DND-41 (cell line): Measurements from ENCODE around the gene IGFBP1.

Experiments used
- ATAC-seq: fragments of 200-7000 bp; cut with Tn5 transposase; 3 replicates; pipeline ENCODE4 v1.9.1; 2021; ENCODE audit warnings: low read depth; ENCODE audit not compliant: insufficient read depth
- DNase-seq: peaks from one replicate; pipeline ENCODE4 v3.0.0-alpha.2; 2020
- H2AFZ ChIP-seq: 2 replicates; pipeline ENCODE4 v1.6.0; 2012; ENCODE audit warnings: low read depth, low read length
- H3K27ac ChIP-seq: 2 replicates; pipeline ENCODE4 v1.5.1; 2012; ENCODE audit warnings: low read length, inconsistent platforms
- H3K27me3 ChIP-seq: fragments of 200-600 bp; sonication (generic); 2 replicates; pipeline ENCODE4 v1.6.0; 2012; ENCODE audit warnings: low read length, mild to moderate bottlenecking, inconsistent platforms; ENCODE audit not compliant: insufficient read depth, poor library complexity
- H3K36me3 ChIP-seq: 2 replicates; pipeline ENCODE4 v1.5.1; 2012; ENCODE audit warnings: low read length, inconsistent platforms; ENCODE audit not compliant: insufficient read depth
- H3K4me1 ChIP-seq: 2 replicates; pipeline ENCODE4 v1.5.1; 2012; ENCODE audit warnings: mild to moderate bottlenecking, low read length; ENCODE audit not compliant: insufficient read depth
- H3K4me2 ChIP-seq: 2 replicates; pipeline ENCODE4 v1.6.0; 2012; ENCODE audit warnings: mild to moderate bottlenecking, moderate library complexity, low read length, inconsistent platforms; ENCODE audit not compliant: insufficient read depth
- H3K4me3 ChIP-seq, 2 experiments: fragments of 200-600 bp in 1 of 2; shearing (Covaris generic) in 1 of 2; 2 replicates each; pipeline ENCODE4 v1.5.1; 2012 to 2016; ENCODE audit warnings: inconsistent platforms in 2 of 2, low read length in 2 of 2, mild to moderate bottlenecking in 2 of 2, low read depth in 1 of 2, moderate library complexity in 1 of 2
- H3K79me2 ChIP-seq: 2 replicates; pipeline ENCODE4 v1.6.0; 2012; ENCODE audit warnings: low read length, inconsistent platforms; ENCODE audit not compliant: insufficient read depth
- H3K9ac ChIP-seq: 2 replicates; pipeline ENCODE4 v1.6.0; 2012; ENCODE audit warnings: low read depth, mild to moderate bottlenecking, inconsistent platforms, low read length, moderate library complexity
- H3K9me3 ChIP-seq: 2 replicates; pipeline ENCODE4 v1.5.1; 2012; ENCODE audit warnings: low read length, moderate library complexity, mild to moderate bottlenecking, inconsistent platforms; ENCODE audit not compliant: insufficient read depth, severe bottlenecking
- H4K20me1 ChIP-seq: 2 replicates; pipeline ENCODE4 v1.6.0; 2012; ENCODE audit warnings: low read length; ENCODE audit not compliant: insufficient read depth
- EZH2 ChIP-seq: IDR thresholded peaks from 3 replicates; pipeline ENCODE4 v1.6.1; 2012; ENCODE audit warnings: borderline replicate concordance, low read depth, mild to moderate bottlenecking, moderate library complexity, low read length, inconsistent platforms; ENCODE audit not compliant: severe bottlenecking
- TF ChIP-seq, protein P1 (sequence below): IDR thresholded peaks from 2 replicates; pipeline ENCODE4 v1.5.1; 2012; ENCODE audit warnings: borderline replicate concordance, low read length, moderate library complexity, mild to moderate bottlenecking; ENCODE audit not compliant: poor library complexity, severe bottlenecking; ENCODE audit errors: extremely low read depth

IGFBP1 gene

DNA sequence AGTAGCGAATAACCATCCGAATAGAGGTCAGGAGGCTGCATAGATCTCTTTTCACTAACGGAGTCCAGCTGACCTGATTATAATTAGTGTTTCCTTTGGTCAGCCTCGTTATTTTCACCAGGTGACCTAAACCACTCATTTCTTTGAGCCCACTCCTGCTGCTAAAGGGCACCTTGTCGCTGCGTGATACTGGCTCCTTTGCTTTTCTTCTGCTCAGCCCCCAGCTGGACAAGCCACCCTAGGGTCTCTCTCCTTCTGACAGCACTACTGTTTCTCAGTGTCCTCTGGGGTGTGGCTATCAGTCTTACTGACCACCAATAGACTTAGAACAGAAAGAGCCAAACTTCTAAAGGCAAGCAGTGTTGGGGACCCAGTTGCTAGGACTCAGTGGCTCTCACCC lies 35.5 kb downstream of the IGFBP1 start:
- Histone ChIP-seq H3K4me2 (no peak overlapping the region), H3K9ac (no peak overlapping the region), H3K79me2 (no peaks in the 10 kb centered on the region), H2AFZ (no peak overlapping the region), H3K36me3 (no peaks in the 10 kb centered on the region), H3K9me3 (no peaks in the 10 kb centered on the region), H3K4me3 (no peak overlapping the region), H3K27me3 (no peaks in the 10 kb centered on the region), H3K27ac (no peak overlapping the region), H4K20me1 (no peaks in the 10 kb centered on the region), H3K4me1 (no peaks in the 10 kb centered on the region)
- TF ChIP-seq, protein P1, sequence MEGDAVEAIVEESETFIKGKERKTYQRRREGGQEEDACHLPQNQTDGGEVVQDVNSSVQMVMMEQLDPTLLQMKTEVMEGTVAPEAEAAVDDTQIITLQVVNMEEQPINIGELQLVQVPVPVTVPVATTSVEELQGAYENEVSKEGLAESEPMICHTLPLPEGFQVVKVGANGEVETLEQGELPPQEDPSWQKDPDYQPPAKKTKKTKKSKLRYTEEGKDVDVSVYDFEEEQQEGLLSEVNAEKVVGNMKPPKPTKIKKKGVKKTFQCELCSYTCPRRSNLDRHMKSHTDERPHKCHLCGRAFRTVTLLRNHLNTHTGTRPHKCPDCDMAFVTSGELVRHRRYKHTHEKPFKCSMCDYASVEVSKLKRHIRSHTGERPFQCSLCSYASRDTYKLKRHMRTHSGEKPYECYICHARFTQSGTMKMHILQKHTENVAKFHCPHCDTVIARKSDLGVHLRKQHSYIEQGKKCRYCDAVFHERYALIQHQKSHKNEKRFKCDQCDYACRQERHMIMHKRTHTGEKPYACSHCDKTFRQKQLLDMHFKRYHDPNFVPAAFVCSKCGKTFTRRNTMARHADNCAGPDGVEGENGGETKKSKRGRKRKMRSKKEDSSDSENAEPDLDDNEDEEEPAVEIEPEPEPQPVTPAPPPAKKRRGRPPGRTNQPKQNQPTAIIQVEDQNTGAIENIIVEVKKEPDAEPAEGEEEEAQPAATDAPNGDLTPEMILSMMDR: no peak
- no peak for TF ChIP-seq EZH2
- DNase-seq (no peak), ATAC-seq (no peak)

DNA sequence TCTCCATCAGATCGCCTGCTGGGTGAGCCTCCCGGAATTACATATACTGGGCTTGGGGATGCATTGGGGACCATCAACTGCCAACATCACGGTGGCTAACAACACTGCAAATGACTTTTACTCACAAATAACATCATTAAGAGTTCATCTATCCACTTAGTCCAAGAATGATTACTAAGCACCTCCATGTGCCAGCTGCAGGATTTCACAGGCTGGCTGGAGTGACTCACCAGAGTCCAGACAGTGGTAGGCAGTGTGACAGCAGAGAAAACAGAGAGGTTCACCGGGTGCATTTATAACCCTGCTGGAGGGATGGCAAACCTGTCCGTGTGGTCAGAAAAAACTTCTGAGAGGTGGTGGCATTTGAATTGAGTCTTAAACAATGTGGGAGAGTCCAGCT lies 36.0 kb downstream of the IGFBP1 start:
- ATAC-seq (no peak), DNase-seq (no peak)
- Histone ChIP-seq H3K4me1 (no peaks in the 10 kb centered on the region), H3K4me2 (no peak overlapping the region), H3K27me3 (no peaks in the 10 kb centered on the region), H3K36me3 (no peaks in the 10 kb centered on the region), H4K20me1 (no peaks in the 10 kb centered on the region), H3K4me3 (no peak overlapping the region), H3K9ac (no peak overlapping the region), H3K79me2 (no peaks in the 10 kb centered on the region), H3K27ac (no peak overlapping the region), H3K9me3 (no peaks in the 10 kb centered on the region), H2AFZ (no peak overlapping the region)
- TF ChIP-seq EZH2: no peak
- TF ChIP-seq, protein P1: no peak

DNA sequence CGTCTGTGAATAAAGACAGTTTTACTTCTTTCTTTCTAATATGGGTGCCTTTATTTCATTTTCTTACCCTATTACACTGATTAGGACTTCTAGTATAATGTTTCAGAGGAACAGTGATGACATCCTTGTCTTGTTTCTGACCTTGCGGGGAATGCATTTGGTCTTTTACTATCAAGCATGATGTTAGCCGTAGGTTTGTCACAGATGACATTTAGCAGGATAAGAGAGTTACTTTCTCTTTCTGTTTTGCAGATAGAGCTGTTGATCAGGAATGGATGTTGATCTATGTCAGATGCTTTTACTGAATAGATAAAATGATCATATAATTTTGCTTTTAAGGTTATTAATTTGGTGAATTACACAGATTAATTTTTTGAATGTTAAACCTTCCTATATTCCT lies 39.4 kb downstream of the IGFBP1 start:
- no peak overlapping the region for H3K9ac ChIP-seq
- H4K20me1 ChIP-seq: no peaks in the 10 kb centered on the region
- H3K9me3 ChIP-seq: no peaks in the 10 kb centered on the region
- H3K27ac ChIP-seq: no peak overlapping the region
- ATAC-seq: peak; percentile 65; the same call in 2 of the 3 replicates
- DNase-seq: no peak
- no peaks in the 10 kb centered on the region for H3K4me1 ChIP-seq
- no peaks in the 10 kb centered on the region for H3K79me2 ChIP-seq
- no peaks in the 10 kb centered on the region for H3K27me3 ChIP-seq
- no peak overlapping the region; the same call in 1 of the 2 replicates for H3K4me2 ChIP-seq
- H3K36me3 ChIP-seq: no peaks in the 10 kb centered on the region
- H3K4me3 ChIP-seq: no peak overlapping the region
- TF ChIP-seq, protein P1: no peak
- no peak for TF ChIP-seq EZH2
- H2AFZ ChIP-seq: no peak overlapping the region

DNA sequence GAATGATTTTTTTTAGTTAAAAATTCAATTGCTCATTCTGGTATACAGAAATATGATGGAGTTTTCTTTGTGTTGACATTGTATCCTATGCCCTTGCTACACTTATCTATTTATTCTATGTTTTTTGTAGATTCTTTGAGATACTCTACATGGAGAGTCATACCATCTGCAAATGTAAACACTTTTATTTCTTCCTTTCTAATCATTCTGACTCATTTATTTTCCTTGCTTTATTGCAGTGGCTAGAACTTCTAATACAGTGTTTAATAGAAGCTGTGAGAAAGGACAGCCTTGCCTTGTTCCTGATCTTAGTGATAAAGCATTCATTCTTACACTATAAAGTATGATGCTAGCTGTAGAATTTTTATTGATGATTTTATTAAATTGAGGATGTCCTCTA lies 42.7 kb downstream of the IGFBP1 start:
- Histone ChIP-seq H4K20me1 (no peaks in the 10 kb centered on the region), H3K4me1 (no peaks in the 10 kb centered on the region), H3K4me3 (no peak overlapping the region), H2AFZ (no peak overlapping the region), H3K36me3 (no peaks in the 10 kb centered on the region), H3K9ac (no peak overlapping the region), H3K27ac (no peak overlapping the region), H3K79me2 (no peaks in the 10 kb centered on the region), H3K9me3 (no peaks in the 10 kb centered on the region), H3K27me3 (no peaks in the 10 kb centered on the region), H3K4me2 (no peak overlapping the region)
- no peak for ATAC-seq
- DNase-seq: no peak
- TF ChIP-seq, protein P1: no peak
- no peak for TF ChIP-seq EZH2
